Activated T-helper 17 cell treated with anti-CD3 and anti-CD28 coated beads, Interleukin-2, amount 50 U/mL, for 72 hours (primary cell): ENCODE measurements around the gene HPSE2. TPM values are rescaled to one million over a fixed set of nuclear protein-coding genes. Genes with fewer than 3 reads are reported as not detected.

Experiments used
- ATAC-seq: fragments of 150-1000 bp; cut with Tn5 transposase; replicated peaks from 2 replicates; pipeline ENCODE4 v1.10.0; 2021; ENCODE audit warnings: mild to moderate bottlenecking, moderate library complexity
- H3K27ac Mint-ChIP-seq: one replicate; pipeline ENCODE4 v1.8.0; 2022; ENCODE audit warnings: mixed read lengths
- H3K27me3 Mint-ChIP-seq: one replicate; pipeline ENCODE4 v1.8.0; 2022; ENCODE audit warnings: mixed read lengths
- H3K36me3 Mint-ChIP-seq: one replicate; pipeline ENCODE4 v1.8.0; 2022; ENCODE audit warnings: low read depth, mild to moderate bottlenecking, mixed read lengths
- H3K4me1 Mint-ChIP-seq: one replicate; pipeline ENCODE4 v1.8.0; 2022; ENCODE audit warnings: mixed read lengths
- H3K4me3 Mint-ChIP-seq: one replicate; pipeline ENCODE4 v1.8.0; 2022; ENCODE audit warnings: mild to moderate bottlenecking, mixed read lengths
- H3K9me3 Mint-ChIP-seq: one replicate; pipeline ENCODE4 v1.8.0; 2022; ENCODE audit warnings: mixed read lengths
- total RNA-seq, 2 donors: library from RNA; stranded (reverse); gene quantifications; one replicate each; pipeline ENCODE4 v1.2.3, GENCODE V29; 2022

The HPSE2 gene
- total RNA-seq, 2 donors from 2014 or later, result not detected

- ATAC-seq, result no peak
- no peaks in the 10 kb centered on the region for H3K36me3 Mint-ChIP-seq
- H3K4me3 Mint-ChIP-seq, result no peak overlapping the region
- H3K27me3 Mint-ChIP-seq, result no peaks in the 10 kb centered on the region
- no peaks in the 10 kb centered on the region for H3K9me3 Mint-ChIP-seq
- H3K27ac Mint-ChIP-seq, result no peak overlapping the region
- H3K4me1 Mint-ChIP-seq, result peaks cover 7% of the 10 kb centered on the region
Observed at GRCh38 chr10:98470850-98471249, 764.8 kb downstream of the HPSE2 start.

GRCh38 chr10:98469001-98469931, 766.4 kb downstream of the HPSE2 start:
- H3K4me1 Mint-ChIP-seq, result peaks cover 7% of the 10 kb centered on the region
- ATAC-seq, result no peak
- no peaks in the 10 kb centered on the region for H3K9me3 Mint-ChIP-seq
- no peak overlapping the region for H3K27ac Mint-ChIP-seq
- no peaks in the 10 kb centered on the region for H3K27me3 Mint-ChIP-seq
- no peaks in the 10 kb centered on the region for H3K36me3 Mint-ChIP-seq
- peak overlapping the region; percentile 92 for H3K4me3 Mint-ChIP-seq

- no peaks in the 10 kb centered on the region for H3K9me3 Mint-ChIP-seq
- H3K36me3 Mint-ChIP-seq, result no peaks in the 10 kb centered on the region
- peaks cover 7% of the 10 kb centered on the region for H3K4me1 Mint-ChIP-seq
- peak; percentile 97 for ATAC-seq
- H3K4me3 Mint-ChIP-seq, result peak overlapping the region; percentile 92
- peak overlapping the region; percentile 88 for H3K27ac Mint-ChIP-seq
- peaks cover 6% of the 10 kb centered on the region for H3K27me3 Mint-ChIP-seq
Observed at GRCh38 chr10:98467506-98468318, 767.9 kb downstream of the HPSE2 start.

- Mint-ChIP-seq H3K4me1 (peaks cover 7% of the 10 kb centered on the region), H3K4me3 (peak overlapping the region; percentile 92), H3K36me3 (no peaks in the 10 kb centered on the region), H3K27ac (peak overlapping the region; percentile 88), H3K9me3 (no peaks in the 10 kb centered on the region), H3K27me3 (peaks cover 6% of the 10 kb centered on the region)
- no peak for ATAC-seq
Observed at GRCh38 chr10:98466861-98467505, 768.7 kb downstream of the HPSE2 start.

- no peak overlapping the region for H3K27ac Mint-ChIP-seq
- H3K4me1 Mint-ChIP-seq, result peaks cover 7% of the 10 kb centered on the region
- no peaks in the 10 kb centered on the region for H3K9me3 Mint-ChIP-seq
- no peak overlapping the region for H3K4me3 Mint-ChIP-seq
- ATAC-seq, result no peak
- no peaks in the 10 kb centered on the region for H3K36me3 Mint-ChIP-seq
- peaks cover 6% of the 10 kb centered on the region for H3K27me3 Mint-ChIP-seq
Observed at GRCh38 chr10:98465866-98466265, 769.8 kb downstream of the HPSE2 start.

- no peak overlapping the region for H3K27ac Mint-ChIP-seq
- H3K4me3 Mint-ChIP-seq, result no peak overlapping the region
Observed at GRCh38 chr10:98463976-98464754, 771.5 kb downstream of the HPSE2 start.

GRCh38 chr10:98463016-98463415, 772.6 kb downstream of the HPSE2 start:
- H3K27ac Mint-ChIP-seq, result no peak overlapping the region
- H3K4me3 Mint-ChIP-seq, result no peak overlapping the region
- H3K36me3 Mint-ChIP-seq, result no peaks in the 10 kb centered on the region
- no peaks in the 10 kb centered on the region for H3K9me3 Mint-ChIP-seq
- peaks cover 7% of the 10 kb centered on the region for H3K4me1 Mint-ChIP-seq
- H3K27me3 Mint-ChIP-seq, result peaks cover 9% of the 10 kb centered on the region
- ATAC-seq, result no peak

More at GRCh38 chr10:98463976-98464754, 771.5 kb downstream of the HPSE2 start:
- Mint-ChIP-seq H3K9me3 (no peaks in the 10 kb centered on the region), H3K27me3 (peaks cover 6% of the 10 kb centered on the region), H3K4me1 (peaks cover 7% of the 10 kb centered on the region), H3K36me3 (no peaks in the 10 kb centered on the region)
- no peak for ATAC-seq

- peaks cover 17% of the 10 kb centered on the region for H3K27me3 Mint-ChIP-seq
- peak overlapping the region; percentile 14 for H3K27ac Mint-ChIP-seq
- no peak for ATAC-seq
Observed at GRCh38 chr10:98461500-98461842, 774.2 kb downstream of the HPSE2 start.

GRCh38 chr10:98460837-98461499, 774.7 kb downstream of the HPSE2 start:
- H3K36me3 Mint-ChIP-seq, result no peaks in the 10 kb centered on the region
- H3K4me1 Mint-ChIP-seq, result no peaks in the 10 kb centered on the region
- peak overlapping the region; percentile 14 for H3K27ac Mint-ChIP-seq
- H3K27me3 Mint-ChIP-seq, result peaks cover 17% of the 10 kb centered on the region
- no peak overlapping the region for H3K4me3 Mint-ChIP-seq
- ATAC-seq, result peak; percentile 61
- no peaks in the 10 kb centered on the region for H3K9me3 Mint-ChIP-seq

More at GRCh38 chr10:98461500-98461842, 774.2 kb downstream of the HPSE2 start:
- Mint-ChIP-seq H3K9me3 (no peaks in the 10 kb centered on the region), H3K36me3 (no peaks in the 10 kb centered on the region), H3K4me3 (no peak overlapping the region), H3K4me1 (no peaks in the 10 kb centered on the region)

- no peak for ATAC-seq
- H3K4me1 Mint-ChIP-seq, result no peaks in the 10 kb centered on the region
- no peak overlapping the region for H3K4me3 Mint-ChIP-seq
- H3K9me3 Mint-ChIP-seq, result no peaks in the 10 kb centered on the region
- no peak overlapping the region for H3K27ac Mint-ChIP-seq
- H3K27me3 Mint-ChIP-seq, result peaks cover 17% of the 10 kb centered on the region
- no peaks in the 10 kb centered on the region for H3K36me3 Mint-ChIP-seq
Observed at GRCh38 chr10:98458809-98459784, 776.6 kb downstream of the HPSE2 start.

GRCh38 chr10:98457721-98458120, 777.9 kb downstream of the HPSE2 start:
- Mint-ChIP-seq H3K4me1 (no peaks in the 10 kb centered on the region), H3K36me3 (no peaks in the 10 kb centered on the region), H3K9me3 (no peaks in the 10 kb centered on the region), H3K27ac (no peak overlapping the region), H3K27me3 (peaks cover 11% of the 10 kb centered on the region), H3K4me3 (no peak overlapping the region)
- ATAC-seq, result no peak

- H3K4me1 Mint-ChIP-seq, result no peaks in the 10 kb centered on the region
- no peak for ATAC-seq
- no peaks in the 10 kb centered on the region for H3K36me3 Mint-ChIP-seq
- peaks cover 17% of the 10 kb centered on the region for H3K27me3 Mint-ChIP-seq
- no peak overlapping the region for H3K27ac Mint-ChIP-seq
- no peaks in the 10 kb centered on the region for H3K9me3 Mint-ChIP-seq
- H3K4me3 Mint-ChIP-seq, result no peak overlapping the region
Observed at GRCh38 chr10:98456686-98457482, 778.8 kb downstream of the HPSE2 start.
